SH-SY5Y (cell line): ENCODE results near the gene BRPF3.

Experiments
- GATA2 ChIP-seq: IDR thresholded peaks from 2 replicates; pipeline ENCODE4 v1.6.1; 2011; ENCODE audit warnings: mild to moderate bottlenecking, low read depth, low read length
- GATA3 ChIP-seq: IDR thresholded peaks from 2 replicates; pipeline ENCODE4 v1.6.1; 2011; ENCODE audit warnings: low read depth, mild to moderate bottlenecking, low read length, moderate library complexity

DNA sequence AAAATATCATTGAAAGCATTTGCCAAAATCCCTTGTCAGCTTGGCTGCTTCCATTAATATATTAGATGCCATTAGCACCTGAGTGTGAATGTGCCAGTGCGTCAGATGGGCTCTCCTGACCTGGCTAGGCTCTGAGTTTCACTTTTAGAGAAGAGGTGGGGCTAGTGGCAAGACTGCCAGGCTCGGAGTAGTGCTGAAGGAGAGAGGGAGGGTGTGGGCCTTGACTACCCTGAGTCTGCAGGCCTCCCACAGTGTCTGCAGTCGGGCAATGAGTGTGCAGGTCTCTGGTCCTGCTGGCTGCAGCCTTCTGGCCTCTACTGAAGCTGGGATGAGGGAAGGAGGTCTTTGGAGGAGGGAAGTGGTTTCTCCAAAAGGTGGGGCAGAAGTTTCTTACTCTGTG, 38.8 kb downstream of the BRPF3 start:
- TF ChIP-seq GATA2 = no peak
- TF ChIP-seq GATA3 = no peak
